Adipocyte (in vitro differentiated cells): ENCODE measurements around the gene B4GALNT2.

Source experiments
- DNase-seq: peaks from one replicate; pipeline ENCODE4 v3.0.0-alpha.2; 2015; ENCODE audit warnings: low read depth
- H3K27me3 ChIP-seq: replicated peaks from 2 replicates; pipeline ENCODE4 v1.7.0; 2013; ENCODE audit warnings: mild to moderate bottlenecking, low read length, moderate library complexity; ENCODE audit not compliant: control insufficient read depth, insufficient read depth
- H3K36me3 ChIP-seq: 2 replicates; pipeline ENCODE4 v1.7.0; 2013; ENCODE audit warnings: low read length, mild to moderate bottlenecking, moderate library complexity; ENCODE audit not compliant: control insufficient read depth, insufficient read depth, severe bottlenecking
- H3K4me1 ChIP-seq: 2 replicates; pipeline ENCODE4 v1.7.0; 2013; ENCODE audit warnings: mild to moderate bottlenecking, low read length, moderate library complexity; ENCODE audit not compliant: control insufficient read depth, insufficient read depth
- H3K4me3 ChIP-seq: 2 replicates; pipeline ENCODE4 v1.7.0; 2013; ENCODE audit warnings: mild to moderate bottlenecking, low read length, moderate library complexity
- H3K9ac ChIP-seq: 2 replicates; pipeline ENCODE4 v1.7.0; 2013; ENCODE audit warnings: mild to moderate bottlenecking, low read length, moderate library complexity
- H3K9me3 ChIP-seq: 2 replicates; pipeline ENCODE4 v1.7.0; 2013; ENCODE audit warnings: mild to moderate bottlenecking, low read length, moderate library complexity; ENCODE audit not compliant: control insufficient read depth

B4GALNT2 gene

GRCh38 chr17:49196520-49196919 lies 64.0 kb downstream of the B4GALNT2 start:
- no peak for DNase-seq

GRCh38 chr17:49197346-49197998 lies 64.9 kb downstream of the B4GALNT2 start:
- Histone ChIP-seq H3K9me3 (no peaks in the 10 kb centered on the region), H3K4me3 (no peak overlapping the region), H3K36me3 (no peaks in the 10 kb centered on the region), H3K9ac (no peak overlapping the region), H3K4me1 (peaks cover 7% of the 10 kb centered on the region), H3K27me3 (no peaks in the 10 kb centered on the region)
- DNase-seq = no peak

More at GRCh38 chr17:49196520-49196919, 64.0 kb downstream of the B4GALNT2 start:
- Histone ChIP-seq H3K9me3 (no peaks in the 10 kb centered on the region), H3K36me3 (no peaks in the 10 kb centered on the region), H3K4me1 (peaks cover 8% of the 10 kb centered on the region), H3K9ac (no peak overlapping the region), H3K4me3 (no peak overlapping the region), H3K27me3 (no peaks in the 10 kb centered on the region)

- no peaks in the 10 kb centered on the region for H3K36me3 ChIP-seq
- H3K27me3 ChIP-seq = no peaks in the 10 kb centered on the region
- H3K9ac ChIP-seq = no peak overlapping the region
- H3K4me1 ChIP-seq = peaks cover 7% of the 10 kb centered on the region
- H3K9me3 ChIP-seq = no peaks in the 10 kb centered on the region
- no peak for DNase-seq
- H3K4me3 ChIP-seq = no peak overlapping the region
These were observed 65.6 kb downstream of the B4GALNT2 start for GRCh38 chr17:49198211-49198610.

- Histone ChIP-seq H3K9me3 (no peaks in the 10 kb centered on the region), H3K9ac (no peak overlapping the region), H3K27me3 (no peaks in the 10 kb centered on the region), H3K36me3 (no peaks in the 10 kb centered on the region), H3K4me1 (no peaks in the 10 kb centered on the region), H3K4me3 (no peak overlapping the region)
- DNase-seq = no peak
These were observed 68.0 kb downstream of the B4GALNT2 start for GRCh38 chr17:49200423-49201083.

GRCh38 chr17:49201481-49201927 lies 68.9 kb downstream of the B4GALNT2 start:
- no peak overlapping the region for H3K4me3 ChIP-seq
- no peaks in the 10 kb centered on the region for H3K4me1 ChIP-seq
- DNase-seq = no peak
- no peaks in the 10 kb centered on the region for H3K36me3 ChIP-seq
- H3K9ac ChIP-seq = no peak overlapping the region
- H3K27me3 ChIP-seq = peaks cover 7% of the 10 kb centered on the region
- H3K9me3 ChIP-seq = no peaks in the 10 kb centered on the region

GRCh38 chr17:49203796-49204195 lies 71.2 kb downstream of the B4GALNT2 start:
- Histone ChIP-seq H3K9ac (no peak overlapping the region), H3K9me3 (no peaks in the 10 kb centered on the region), H3K4me1 (no peaks in the 10 kb centered on the region), H3K4me3 (no peak overlapping the region), H3K36me3 (no peaks in the 10 kb centered on the region), H3K27me3 (peaks cover 22% of the 10 kb centered on the region)
- DNase-seq = no peak

GRCh38 chr17:49204516-49204915 lies 71.9 kb downstream of the B4GALNT2 start:
- Histone ChIP-seq H3K9ac (no peak overlapping the region), H3K9me3 (no peaks in the 10 kb centered on the region), H3K27me3 (peaks cover 28% of the 10 kb centered on the region), H3K36me3 (no peaks in the 10 kb centered on the region), H3K4me3 (no peak overlapping the region), H3K4me1 (no peaks in the 10 kb centered on the region)
- DNase-seq = no peak

- no peak overlapping the region for H3K9ac ChIP-seq
- DNase-seq = no peak
These were observed 76.5 kb downstream of the B4GALNT2 start for GRCh38 chr17:49209061-49209571.

GRCh38 chr17:49210158-49211029 lies 77.8 kb downstream of the B4GALNT2 start, which contains the start of the genes ABI3 and GNGT2:
Gene ABI3, plus strand, starts transcription at chr17:49210707. Its CDS starts 18 bp downstream, at chr17:49210725.
Gene GNGT2, minus strand, starts transcription at chr17:49210574. Its CDS starts 3,152 bp downstream, at chr17:49207422.
- Histone ChIP-seq H3K4me1 (peaks cover 4% of the 10 kb centered on the region), H3K36me3 (no peaks in the 10 kb centered on the region), H3K4me3 (no peak within 1 kb of the TSS), H3K9ac (no peak within 1 kb of the TSS), H3K9me3 (no peaks in the 10 kb centered on the region), H3K27me3 (peaks cover 52% of the 10 kb centered on the region)
- DNase-seq = no peak

More at GRCh38 chr17:49209061-49209571, 76.5 kb downstream of the B4GALNT2 start:
- Histone ChIP-seq H3K4me3 (no peak overlapping the region), H3K36me3 (no peaks in the 10 kb centered on the region), H3K27me3 (peaks cover 52% of the 10 kb centered on the region), H3K4me1 (peaks cover 4% of the 10 kb centered on the region), H3K9me3 (no peaks in the 10 kb centered on the region)

- peaks cover 4% of the 10 kb centered on the region for H3K4me1 ChIP-seq
- no peaks in the 10 kb centered on the region for H3K9me3 ChIP-seq
- H3K27me3 ChIP-seq = peaks cover 45% of the 10 kb centered on the region
- DNase-seq = no peak
- no peak overlapping the region for H3K9ac ChIP-seq
- H3K36me3 ChIP-seq = no peaks in the 10 kb centered on the region
- no peak overlapping the region for H3K4me3 ChIP-seq
These were observed 80.8 kb downstream of the B4GALNT2 start for GRCh38 chr17:49213399-49213798.

GRCh38 chr17:49213847-49214246 lies 81.3 kb downstream of the B4GALNT2 start:
- Histone ChIP-seq H3K36me3 (no peaks in the 10 kb centered on the region), H3K27me3 (peaks cover 44% of the 10 kb centered on the region), H3K9me3 (no peaks in the 10 kb centered on the region), H3K9ac (no peak overlapping the region), H3K4me1 (peaks cover 4% of the 10 kb centered on the region), H3K4me3 (no peak overlapping the region)
- no peak for DNase-seq
